Measurements from ENCODE around the gene CFAP97D1.

Gene CFAP97D1

GRCh38 chr17:43822570-43823190, 42.4 kb downstream of the CFAP97D1 start:
- H3K36me3 ChIP-seq (ENCODE audit: control insufficient read depth, insufficient read depth, low read length): no peaks in the 10 kb centered on the region
- no peak for DNase-seq (ENCODE audit: extremely low read depth, insufficient read length)
- no peak for TF ChIP-seq CTCF (IDR thresholded peaks at IDR 0.05; ENCODE audit: insufficient read depth, low read length, poor library complexity, severe bottlenecking)
- H3K4me3 ChIP-seq (replicated peaks; ENCODE audit: low read depth, low read length): no peak overlapping the region
- no peaks in the 10 kb centered on the region; the same call in none of the 2 replicates for H3K27me3 ChIP-seq (replicated peaks; ENCODE audit: control insufficient read depth, insufficient read depth, low read length)

DNA sequence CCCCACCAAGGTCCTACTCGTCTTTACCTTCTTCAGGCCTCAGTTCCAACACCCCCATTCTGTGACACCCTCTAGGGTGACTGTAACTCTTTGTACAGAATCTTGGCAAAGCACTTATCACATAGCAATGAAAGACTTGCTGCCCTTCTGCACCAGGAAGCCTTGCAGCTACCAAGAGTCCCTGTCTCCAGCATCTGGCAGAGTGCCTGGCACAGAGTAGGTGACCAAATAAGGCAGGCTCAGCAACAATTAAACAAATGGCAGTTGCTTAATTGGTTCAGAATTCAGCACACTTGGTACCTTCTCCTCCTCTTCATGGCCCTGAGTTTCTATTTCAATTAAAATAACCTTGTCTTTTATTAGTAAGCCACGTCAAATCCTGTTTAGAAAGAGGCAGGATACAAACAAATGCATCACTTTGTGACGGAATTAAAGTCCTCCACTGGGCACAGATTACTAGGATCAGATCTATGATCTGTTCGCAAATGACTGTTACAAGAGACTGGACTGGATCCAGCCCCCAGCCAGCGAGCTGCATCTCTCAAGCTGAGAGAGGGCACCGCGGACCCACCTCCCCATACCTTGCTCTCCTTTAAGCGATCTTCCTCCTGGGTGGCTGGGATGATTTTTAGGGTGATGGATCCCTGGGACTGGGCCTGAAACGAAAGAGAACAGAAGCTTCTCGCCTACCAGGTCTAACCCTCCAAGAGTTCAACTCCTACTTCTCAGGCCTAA, 43.3 kb downstream of the CFAP97D1 start:
- no peak for DNase-seq (ENCODE audit: extremely low read depth, insufficient read length)
- no peak for TF ChIP-seq CTCF (IDR thresholded peaks at IDR 0.05; ENCODE audit: insufficient read depth, low read length, poor library complexity, severe bottlenecking)
- H3K36me3 ChIP-seq (ENCODE audit: control insufficient read depth, insufficient read depth, low read length): no peaks in the 10 kb centered on the region

DNA sequence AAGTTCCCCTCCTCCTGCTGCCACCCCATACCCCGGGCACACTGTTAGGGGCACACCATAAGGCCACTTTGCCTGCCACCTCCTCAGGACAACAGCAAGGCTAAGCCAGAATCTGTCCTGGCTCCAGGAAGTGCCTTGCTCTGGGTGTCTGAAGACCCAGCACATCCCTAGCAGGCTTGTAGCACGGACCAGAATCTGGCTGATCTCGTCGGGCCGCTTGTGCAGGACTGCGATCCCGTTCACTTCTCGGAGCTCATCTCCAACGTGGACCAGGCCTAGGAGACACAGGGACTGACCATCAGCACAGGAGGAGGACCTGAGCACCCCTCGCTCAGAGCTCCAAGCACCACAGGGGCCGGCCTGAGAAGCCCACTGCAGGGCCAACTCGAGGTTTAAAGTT, 45.3 kb downstream of the CFAP97D1 start:
- no peak for DNase-seq (ENCODE audit: extremely low read depth, insufficient read length)
- no peaks in the 10 kb centered on the region; the same call in none of the 2 replicates for H3K27me3 ChIP-seq (replicated peaks; ENCODE audit: control insufficient read depth, insufficient read depth, low read length)
- H3K4me3 ChIP-seq (replicated peaks; ENCODE audit: low read depth, low read length): no peak overlapping the region
- no peak for TF ChIP-seq CTCF (IDR thresholded peaks at IDR 0.05; ENCODE audit: insufficient read depth, low read length, poor library complexity, severe bottlenecking)
- H3K36me3 ChIP-seq (ENCODE audit: control insufficient read depth, insufficient read depth, low read length): no peaks in the 10 kb centered on the region

More for the DNA sequence above, 43.3 kb downstream of the CFAP97D1 start:
- no peaks in the 10 kb centered on the region; the same call in none of the 2 replicates for H3K27me3 ChIP-seq (replicated peaks; ENCODE audit: control insufficient read depth, insufficient read depth, low read length)
- no peak overlapping the region for H3K4me3 ChIP-seq (replicated peaks; ENCODE audit: low read depth, low read length)

DNA sequence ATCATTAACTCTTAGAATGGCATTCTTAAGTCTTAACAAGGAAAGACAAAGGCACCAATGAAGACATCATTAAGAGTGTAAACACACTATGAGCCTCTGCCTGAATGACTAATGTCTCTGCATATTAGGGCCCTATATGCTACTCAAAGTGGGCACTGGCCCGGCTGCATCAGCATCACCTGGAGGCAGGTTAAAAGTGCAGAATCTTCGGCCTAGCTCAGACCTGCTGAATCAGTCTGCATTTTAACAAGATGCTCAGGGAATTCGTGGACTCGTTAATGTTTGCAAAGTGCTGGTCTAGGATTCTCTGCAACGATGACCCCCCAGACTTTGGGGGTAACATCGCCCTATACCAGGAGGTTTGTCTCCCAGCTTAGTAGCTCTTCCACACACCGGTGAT, 46.0 kb downstream of the CFAP97D1 start:
- DNase-seq (ENCODE audit: extremely low read depth, insufficient read length): no peak
- Histone ChIP-seq H3K27me3 (replicated peaks; ENCODE audit: control insufficient read depth, insufficient read depth, low read length) (no peaks in the 10 kb centered on the region; the same call in none of the 2 replicates), H3K4me3 (replicated peaks; ENCODE audit: low read depth, low read length) (no peak overlapping the region), H3K36me3 (ENCODE audit: control insufficient read depth, insufficient read depth, low read length) (no peaks in the 10 kb centered on the region)
- no peak for TF ChIP-seq CTCF (IDR thresholded peaks at IDR 0.05; ENCODE audit: insufficient read depth, low read length, poor library complexity, severe bottlenecking)

DNA sequence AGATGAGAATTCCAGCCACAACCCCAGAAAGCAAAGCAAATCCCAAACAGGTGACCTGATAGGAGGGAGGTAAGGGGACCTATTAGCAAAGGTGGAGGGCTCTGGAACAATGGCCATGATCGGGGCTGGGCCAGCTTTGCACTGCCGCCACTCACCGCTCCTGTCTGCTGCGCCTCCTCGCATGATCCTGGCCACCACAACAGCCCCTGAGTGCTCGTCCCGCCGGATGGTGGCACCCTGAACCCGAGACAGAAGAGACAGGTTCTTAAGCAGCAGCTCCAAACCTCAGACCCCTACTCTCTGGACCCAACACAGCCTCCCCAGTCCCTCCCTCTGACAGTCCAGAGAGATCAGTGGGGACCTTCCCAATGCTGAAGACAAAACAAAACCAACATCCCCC, 47.4 kb downstream of the CFAP97D1 start:
- no peak for DNase-seq (ENCODE audit: extremely low read depth, insufficient read length)
- Histone ChIP-seq H3K36me3 (ENCODE audit: control insufficient read depth, insufficient read depth, low read length) (no peaks in the 10 kb centered on the region), H3K4me3 (replicated peaks; ENCODE audit: low read depth, low read length) (no peak overlapping the region), H3K27me3 (replicated peaks; ENCODE audit: control insufficient read depth, insufficient read depth, low read length) (peaks cover 2% of the 10 kb centered on the region)
- no peak for TF ChIP-seq CTCF (IDR thresholded peaks at IDR 0.05; ENCODE audit: insufficient read depth, low read length, poor library complexity, severe bottlenecking)

All from GM06990 (cell line).